HG02798 (cell line): ENCODE data around the gene PXDN.
"Not testable (repeated sequence)": the region's sequence is repeated elsewhere in the genome, so short reads cannot be mapped to it uniquely, and the experiment has no call there.

Experiments used
- ATAC-seq: cut with Tn5 transposase; IDR thresholded peaks from one replicate; pipeline ENCODE4 v1.9.1; 2021; ENCODE audit warnings: mild to moderate bottlenecking; ENCODE audit not compliant: unreplicated experiment, poor library complexity

The PXDN gene

DNA sequence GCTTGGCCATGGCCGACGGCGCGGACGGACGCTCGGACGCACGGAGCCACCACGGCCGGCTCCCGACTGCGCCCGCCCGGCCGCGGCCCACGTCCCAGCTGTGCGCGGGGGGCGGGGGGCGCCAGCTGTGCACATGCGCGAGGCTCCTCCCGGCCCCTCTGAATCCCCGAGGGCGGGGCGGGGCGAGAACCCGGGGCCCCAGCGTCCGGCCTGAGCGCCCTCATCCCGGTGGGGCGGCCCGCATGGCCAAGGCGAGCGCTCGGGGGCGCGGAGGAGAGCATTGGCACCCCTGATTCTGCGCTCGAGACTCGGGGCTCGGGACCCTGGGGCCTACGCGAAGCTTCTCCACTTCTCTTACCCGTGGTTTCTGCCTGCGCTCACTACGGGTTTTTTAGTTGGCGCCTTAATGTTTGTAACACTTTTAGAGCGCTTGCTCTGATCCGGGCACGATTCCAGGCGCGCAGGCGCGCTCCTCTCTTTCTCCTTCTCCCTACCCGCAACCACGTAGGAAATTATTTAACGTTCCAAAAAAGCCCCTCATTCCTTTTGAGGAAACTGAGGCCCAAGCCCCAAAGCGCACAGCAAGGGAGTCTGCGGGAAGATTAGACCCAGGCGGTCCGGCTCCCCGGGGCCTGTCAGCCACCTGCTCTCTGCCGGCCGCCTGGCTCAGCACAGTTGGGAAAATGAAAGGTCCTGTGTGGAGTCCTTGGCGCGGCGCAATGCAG lies at the start of gene PXDN:
Gene PXDN (minus strand): TSS at position 70 of the 725 bp plus-strand sequence. CDS start 60 bp downstream, at position 10.
- ATAC-seq: no peak

DNA sequence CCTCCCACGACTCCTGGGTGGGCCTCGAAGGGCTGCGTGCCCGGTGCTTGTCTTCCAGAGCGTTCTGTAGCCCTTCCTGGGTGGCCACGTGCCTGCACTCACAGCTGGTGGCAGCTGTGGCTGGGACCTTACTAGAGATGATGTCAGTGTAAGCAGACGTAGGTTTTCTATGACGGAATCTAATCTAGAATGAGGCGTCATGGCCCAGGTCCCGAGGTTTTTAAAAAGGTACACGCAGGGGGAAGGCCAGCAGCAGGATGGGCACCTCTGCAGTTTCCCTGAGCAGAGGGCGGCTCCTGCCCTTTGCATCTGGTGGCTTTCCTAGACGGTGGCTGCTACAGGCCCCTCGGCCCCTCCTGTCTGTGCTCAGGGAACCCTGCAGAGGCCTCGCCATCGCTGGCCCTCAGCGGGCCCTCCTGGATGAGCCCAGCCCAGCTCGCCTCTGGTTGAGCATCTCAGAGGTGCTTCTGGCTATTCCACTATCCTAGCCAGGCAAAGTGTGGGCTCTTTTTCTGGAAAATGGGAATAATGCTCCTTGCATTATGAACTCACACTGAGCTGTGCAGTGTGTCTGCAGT lies 49.6 kb upstream of the PXDN start:
- no peak for ATAC-seq

DNA sequence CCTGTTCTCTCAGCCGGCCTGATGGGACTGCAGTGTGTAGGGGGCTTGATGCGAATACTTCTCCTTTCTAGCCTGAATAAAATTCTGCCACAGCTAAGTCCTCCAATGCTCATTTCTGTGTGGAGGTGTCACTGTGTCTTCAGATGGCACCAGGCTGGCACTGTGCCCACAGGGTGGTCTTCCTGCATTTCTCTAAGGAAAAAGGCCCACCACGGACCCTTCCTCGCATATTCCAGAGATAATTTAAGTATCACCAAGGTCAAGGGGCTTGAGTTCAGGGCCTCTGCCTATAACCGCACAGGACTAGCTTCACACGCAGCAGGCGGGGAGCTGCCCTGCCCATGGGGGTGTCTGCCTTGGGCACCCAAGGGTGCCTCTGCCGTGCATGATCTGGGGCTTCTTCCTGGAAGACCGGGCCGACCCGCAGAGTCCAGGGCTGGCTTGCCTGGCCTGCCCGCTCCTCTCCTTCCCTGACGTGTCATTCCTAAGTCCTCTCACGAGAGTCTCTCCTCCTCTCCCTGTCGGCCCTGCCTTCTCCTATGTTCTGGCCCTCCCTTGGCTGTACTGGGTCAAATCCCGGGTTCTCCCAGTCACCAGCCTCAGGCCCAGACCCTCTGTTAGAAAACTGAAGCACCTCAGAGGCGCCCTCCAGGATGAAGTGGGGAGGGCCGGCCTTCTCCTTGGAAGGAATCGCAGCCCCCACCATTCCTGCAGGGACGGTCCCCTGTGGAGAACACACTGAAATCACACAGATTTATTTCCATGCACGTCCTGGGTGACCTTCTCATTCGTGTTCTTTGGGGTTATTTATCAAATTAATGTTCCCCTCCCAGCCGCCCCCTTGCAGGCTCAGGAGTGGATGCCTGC lies 48.9 kb upstream of the PXDN start:
- ATAC-seq: no peak

GRCh38 chr2:1791685-1792435 lies 47.5 kb upstream of the PXDN start:
- ATAC-seq: no peak

- ATAC-seq: no peak
These were observed 46.8 kb upstream of the PXDN start for GRCh38 chr2:1791006-1791605.

GRCh38 chr2:1790473-1790872 lies 46.2 kb upstream of the PXDN start:
- ATAC-seq: no peak

DNA sequence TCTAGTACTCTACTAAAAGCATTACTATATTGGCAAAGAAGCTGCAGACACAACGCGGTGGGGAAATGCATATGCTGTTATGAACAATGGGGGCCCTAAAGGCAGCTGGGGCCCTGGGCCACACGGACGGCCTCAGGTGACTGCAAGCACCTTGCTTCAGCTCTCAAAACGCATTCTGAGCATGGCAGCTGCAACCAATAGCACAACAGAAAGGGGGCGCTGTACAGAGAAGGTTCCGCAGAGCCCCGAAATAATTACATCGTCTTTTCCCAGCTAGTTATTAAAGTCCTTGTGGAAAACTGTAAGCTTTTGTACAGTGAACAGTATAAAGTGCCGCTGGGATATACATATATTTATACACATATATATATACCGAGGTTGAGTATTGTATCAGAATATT lies 45.3 kb upstream of the PXDN start:
- no peak for ATAC-seq

GRCh38 chr2:1788478-1788959 lies 44.2 kb upstream of the PXDN start:
- ATAC-seq: no peak

- ATAC-seq: no peak
These were observed 43.6 kb upstream of the PXDN start for GRCh38 chr2:1787755-1788477.

DNA sequence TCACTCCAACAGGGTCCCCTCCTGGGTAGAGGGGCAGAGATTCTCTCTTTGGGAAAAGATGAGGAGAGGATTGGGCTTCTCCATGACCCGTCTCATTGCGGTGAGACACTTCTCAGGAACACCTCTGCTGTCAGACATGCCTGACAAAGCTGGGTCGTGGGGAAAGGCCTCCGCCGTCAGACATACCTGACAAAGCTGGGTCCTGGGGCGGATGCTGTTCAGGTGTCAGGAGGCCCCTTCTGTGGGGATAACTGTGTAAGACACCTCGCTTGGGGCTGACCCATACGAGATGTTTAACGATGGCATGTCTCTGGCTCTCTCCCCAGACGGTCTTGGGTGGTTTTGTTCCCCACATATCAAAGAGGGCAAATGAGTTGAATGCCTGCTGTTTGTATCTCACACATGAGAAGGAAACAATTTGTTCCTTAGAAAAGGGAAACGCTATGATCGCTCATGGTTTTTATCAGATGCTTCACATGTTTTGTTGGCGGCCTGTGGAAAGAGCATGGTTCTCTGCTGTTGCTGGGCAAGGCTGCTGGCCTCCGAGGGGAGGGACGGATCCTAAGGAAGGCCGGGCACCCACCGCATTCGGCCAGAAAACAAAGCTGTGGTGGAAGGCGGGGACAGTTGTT lies 40.8 kb upstream of the PXDN start:
- no peak for ATAC-seq

DNA sequence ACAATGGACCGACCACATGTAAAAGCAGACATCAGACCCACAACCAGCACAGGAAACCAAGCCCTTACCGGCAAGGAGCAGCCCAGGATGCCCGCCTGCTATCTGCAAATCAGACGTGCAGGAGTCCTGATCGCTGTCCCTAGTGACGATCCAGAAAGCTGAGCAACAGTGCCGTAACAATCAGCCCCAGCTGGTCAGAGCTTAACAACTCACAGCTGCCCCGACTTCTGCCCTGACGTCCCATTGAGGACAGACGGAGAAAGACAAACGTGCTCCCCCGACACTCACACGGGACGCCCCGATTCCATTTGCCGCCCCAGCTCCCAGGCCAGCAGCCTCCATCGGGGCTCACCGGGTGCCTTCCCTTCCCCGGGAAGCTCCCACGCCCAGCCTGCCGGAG lies 39.8 kb upstream of the PXDN start:
- ATAC-seq: no peak

- ATAC-seq: no peak
These were observed 38.2 kb upstream of the PXDN start for GRCh38 chr2:1782514-1782913.

- ATAC-seq: no peak
These were observed 37.2 kb upstream of the PXDN start for GRCh38 chr2:1781291-1782080.

DNA sequence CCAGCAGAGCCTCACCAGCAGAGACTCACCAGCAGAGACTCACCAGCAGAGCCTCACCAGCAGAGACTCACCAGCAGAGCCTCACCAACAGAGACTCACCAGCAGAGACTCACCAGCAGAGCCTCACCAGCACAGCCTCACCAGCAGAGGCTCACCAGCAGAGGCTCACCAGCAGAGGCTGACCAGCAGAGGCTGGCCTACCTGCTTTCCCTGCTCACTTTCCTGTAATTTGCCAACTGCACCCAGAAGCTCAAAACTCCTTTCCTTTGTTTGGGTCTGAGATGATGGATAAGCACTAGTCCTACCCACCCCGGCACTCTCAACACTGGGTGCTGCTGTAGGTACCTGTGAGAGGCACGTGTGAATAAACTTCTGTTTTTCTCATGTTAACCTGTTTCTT lies 36.4 kb upstream of the PXDN start:
- no peak for ATAC-seq

DNA sequence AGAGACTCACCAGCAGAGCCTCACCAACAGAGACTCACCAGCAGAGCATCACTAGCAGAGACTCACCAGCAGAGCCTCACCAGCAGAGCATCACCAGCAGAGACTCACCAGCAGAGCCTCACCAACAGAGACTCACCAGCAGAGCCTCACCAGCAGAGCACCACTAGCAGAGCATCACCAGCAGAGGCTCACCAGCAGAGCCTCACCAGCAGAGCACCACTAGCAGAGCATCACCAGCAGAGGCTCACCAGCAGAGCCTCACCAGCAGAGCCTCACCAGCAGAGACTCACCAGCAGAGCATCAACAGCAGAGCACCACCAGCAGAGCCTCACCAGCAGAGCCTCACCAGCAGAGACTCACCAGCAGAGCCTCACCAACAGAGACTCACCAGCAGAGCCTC lies 35.7 kb upstream of the PXDN start:
- not testable (repeated sequence) for ATAC-seq

DNA sequence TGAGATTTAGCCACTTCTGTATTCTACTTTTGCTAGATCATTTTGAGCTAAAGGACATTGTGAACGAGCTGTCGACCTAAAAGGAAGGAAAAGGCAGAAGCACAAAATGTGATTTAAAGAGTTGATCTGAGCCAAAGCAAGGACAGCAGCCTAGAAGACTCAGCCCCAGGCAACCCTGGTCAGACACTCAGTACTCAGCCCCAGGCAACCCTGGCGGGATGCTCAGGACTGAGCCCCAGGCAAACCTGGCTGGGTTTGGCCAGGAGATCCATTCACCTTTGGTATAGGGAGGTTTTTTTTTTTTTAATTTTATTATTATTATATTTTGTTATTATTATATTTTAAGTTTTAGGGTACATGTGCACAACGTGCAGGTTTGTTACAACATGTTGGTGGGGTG lies 34.3 kb upstream of the PXDN start:
- no peak for ATAC-seq

- ATAC-seq: no peak
These were observed 33.5 kb upstream of the PXDN start for GRCh38 chr2:1777781-1778180.

GRCh38 chr2:1777156-1777555 lies 32.8 kb upstream of the PXDN start:
- no peak for ATAC-seq
